Spleen (tissue), 7 donors: ENCODE measurements around the gene MACC1.

ENCODE experiments used
- POLR2AphosphoS5 ChIP-seq, 3 donors: sonication (generic); formaldehyde crosslinking; IDR thresholded peaks; one replicate each; pipeline ENCODE4 v1.5.1; 2017; ENCODE audit warnings: antibody characterized with exemption in 3 of 3
- TF ChIP-seq, protein P1 (sequence below), 11 experiments: fragments of 200-600 bp in 7 of 11; fragments of 450-650 bp in 4 of 11; sonication (generic) in 4 of 11; IDR thresholded peaks in 8 of 11; conservative IDR thresholded peaks in 3 of 11; 1 replicate in 7 of 11; 2 replicates in 4 of 11; pipeline versions ENCODE4 v1.4.0 to v1.8.0; 2016 to 2021; ENCODE audit warnings: antibody characterized with exemption in 11 of 11, inconsistent platforms in 4 of 11, mild to moderate bottlenecking in 1 of 11
- donor health status: DM: no; HTN: no; CAD: no; lungs with moderate emphysema.
- donor health status: DM: no; HTN: no; CAD: no.
- donor health status: DM: no; HTN: no; CAD: no.

GRCh38 chr7:20128001-20128400 is 89.2 kb downstream of the MACC1 start:
- TF ChIP-seq, protein P1, sequence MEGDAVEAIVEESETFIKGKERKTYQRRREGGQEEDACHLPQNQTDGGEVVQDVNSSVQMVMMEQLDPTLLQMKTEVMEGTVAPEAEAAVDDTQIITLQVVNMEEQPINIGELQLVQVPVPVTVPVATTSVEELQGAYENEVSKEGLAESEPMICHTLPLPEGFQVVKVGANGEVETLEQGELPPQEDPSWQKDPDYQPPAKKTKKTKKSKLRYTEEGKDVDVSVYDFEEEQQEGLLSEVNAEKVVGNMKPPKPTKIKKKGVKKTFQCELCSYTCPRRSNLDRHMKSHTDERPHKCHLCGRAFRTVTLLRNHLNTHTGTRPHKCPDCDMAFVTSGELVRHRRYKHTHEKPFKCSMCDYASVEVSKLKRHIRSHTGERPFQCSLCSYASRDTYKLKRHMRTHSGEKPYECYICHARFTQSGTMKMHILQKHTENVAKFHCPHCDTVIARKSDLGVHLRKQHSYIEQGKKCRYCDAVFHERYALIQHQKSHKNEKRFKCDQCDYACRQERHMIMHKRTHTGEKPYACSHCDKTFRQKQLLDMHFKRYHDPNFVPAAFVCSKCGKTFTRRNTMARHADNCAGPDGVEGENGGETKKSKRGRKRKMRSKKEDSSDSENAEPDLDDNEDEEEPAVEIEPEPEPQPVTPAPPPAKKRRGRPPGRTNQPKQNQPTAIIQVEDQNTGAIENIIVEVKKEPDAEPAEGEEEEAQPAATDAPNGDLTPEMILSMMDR (IDR thresholded peaks at IDR 0.05 in 8 of 11, conservative IDR thresholded peaks at IDR 0.05 in 3 of 11), result no peak
- TF ChIP-seq POLR2AphosphoS5 (IDR thresholded peaks at IDR 0.05), result no peak
